SK-N-SH (cell line): ENCODE data around the gene CDH13. TPM values are rescaled to one million over a fixed set of nuclear protein-coding genes. Genes with fewer than 3 reads are reported as not detected.

ENCODE experiments used
- CTCF ChIA-PET: fragments of 300-600, 350-600 bp; formaldehyde crosslinking; extraction: SDS; loops from one replicate; lab custom pipeline; 2021; lab: Yijun Ruan, JAX
- POLR2A ChIA-PET: fragments of 350-600 bp; sonication (Branson Sonifier 250); formaldehyde crosslinking; extraction: SDS; loops from one replicate; lab custom pipeline; 2020; ENCODE audit warnings: antibody characterized with exemption, inconsistent platforms; lab: Yijun Ruan, JAX
- DNase-seq: peaks from one replicate; pipeline ENCODE4 v3.0.0; 2012
- H2AFZ ChIP-seq: fragments of 200-600 bp; sonication (generic); 2 replicates; pipeline ENCODE4 v1.8.1; 2016; ENCODE audit warnings: antibody characterized with exemption, mild to moderate bottlenecking, low read depth
- H3F3A ChIP-seq: fragments of 200-600 bp; sonication (generic); replicated peaks from 2 replicates; pipeline ENCODE3; 2016; ENCODE audit warnings: antibody characterized with exemption, mild to moderate bottlenecking; ENCODE audit not compliant: insufficient read depth
- H3K27ac ChIP-seq, 2 experiments: fragments of 200-500 bp in 1 of 2; fragments of 200-600 bp in 1 of 2; sonication (Bioruptor generic) in 1 of 2; sonication (generic), shearing (Covaris generic) in 1 of 2; 2 replicates each; pipeline versions ENCODE4 v1.5.1 to v1.6.1; 2014 to 2016; ENCODE audit warnings: low read depth in 2 of 2, inconsistent platforms in 1 of 2, low read length in 1 of 2, mild to moderate bottlenecking in 1 of 2, mixed read lengths in 1 of 2
- H3K27me3 ChIP-seq: fragments of 200-600 bp; sonication (generic), shearing (Covaris generic); 2 replicates; pipeline ENCODE4 v1.6.1; 2016; ENCODE audit warnings: mixed run types; ENCODE audit not compliant: insufficient read depth
- H3K36me3 ChIP-seq, 2 experiments: fragments of 200-500 bp in 1 of 2; fragments of 200-600 bp in 1 of 2; sonication (Bioruptor generic) in 1 of 2; sonication (generic) in 1 of 2; replicated peaks in 1 of 2; 2 replicates each; pipeline versions ENCODE3 to v1.5.1; 2014 to 2016; ENCODE audit warnings: low read length in 1 of 2, mild to moderate bottlenecking in 1 of 2; ENCODE audit not compliant: insufficient read depth in 2 of 2, control insufficient read depth in 1 of 2
- H3K4me1 ChIP-seq, 2 experiments: fragments of 200-500 bp in 1 of 2; fragments of 200-600 bp in 1 of 2; sonication (Bioruptor generic) in 1 of 2; sonication (generic), shearing (Covaris generic) in 1 of 2; 2 replicates each; pipeline versions ENCODE4 v1.5.1 to v1.6.1; 2014 to 2016; ENCODE audit warnings: low read depth in 1 of 2, low read length in 1 of 2, mixed run types in 1 of 2; ENCODE audit not compliant: insufficient read depth in 2 of 2, control insufficient read depth in 1 of 2
- H3K4me2 ChIP-seq: fragments of 200-600 bp; sonication (generic), shearing (Covaris generic); 2 replicates; pipeline ENCODE4 v1.6.1; 2017; ENCODE audit warnings: mixed run types
- H3K4me3 ChIP-seq, 2 experiments: fragments of 200-500 bp in 1 of 2; fragments of 200-600 bp in 1 of 2; sonication (Bioruptor generic) in 1 of 2; sonication (generic), shearing (Covaris generic) in 1 of 2; 2 replicates each; pipeline versions ENCODE4 v1.5.1 to v1.8.1; 2014 to 2016; ENCODE audit warnings: low read depth in 2 of 2, inconsistent platforms in 1 of 2, low read length in 1 of 2, mild to moderate bottlenecking in 1 of 2, mixed read lengths in 1 of 2, moderate library complexity in 1 of 2
- H3K79me2 ChIP-seq: fragments of 200-600 bp; sonication (generic); 2 replicates; pipeline ENCODE4 v1.8.1; 2017; ENCODE audit warnings: mild to moderate bottlenecking; ENCODE audit not compliant: insufficient read depth
- H3K9ac ChIP-seq: fragments of 200-600 bp; sonication (generic); 2 replicates; pipeline ENCODE4 v1.6.1; 2017; ENCODE audit warnings: mixed run types
- H3K9me2 ChIP-seq: fragments of 200-600 bp; sonication (generic); 2 replicates; pipeline ENCODE4 v1.6.1; 2017; ENCODE audit warnings: mixed run types
- H3K9me3 ChIP-seq: fragments of 200-600 bp; sonication (generic); 2 replicates; pipeline ENCODE4 v1.6.1; 2017; ENCODE audit warnings: mixed run types, mild to moderate bottlenecking, moderate library complexity
- H4K20me1 ChIP-seq: fragments of 200-600 bp; sonication (generic); 2 replicates; pipeline ENCODE4 v1.6.1; 2017; ENCODE audit warnings: mild to moderate bottlenecking, mixed run types; ENCODE audit not compliant: insufficient read depth
- EP300 ChIP-seq, 2 experiments: IDR thresholded peaks; 2 replicates each; pipeline versions ENCODE4 v1.4.0 to v1.6.1; 2012; ENCODE audit warnings: borderline replicate concordance in 1 of 2, low read depth in 1 of 2, low read length in 1 of 2
- EZH2phosphoT487 ChIP-seq: fragments of 200-600 bp; sonication (generic); IDR thresholded peaks from 2 replicates; pipeline ENCODE4 v1.6.1; 2017; ENCODE audit warnings: low read depth, mixed run types, mild to moderate bottlenecking, antibody characterized with exemption, moderate library complexity, borderline replicate concordance
- GABPA ChIP-seq: IDR thresholded peaks from 2 replicates; pipeline ENCODE4 v1.4.0; 2012; ENCODE audit warnings: low read depth, mild to moderate bottlenecking
- MXI1 ChIP-seq: IDR thresholded peaks from 2 replicates; pipeline ENCODE4 v1.6.1; 2012; ENCODE audit warnings: mild to moderate bottlenecking, low read depth, low read length, improper control_type of control experiment
- SMC3 ChIP-seq: IDR thresholded peaks from 2 replicates; pipeline ENCODE4 v1.6.1; 2012; ENCODE audit warnings: low read depth, low read length, improper control_type of control experiment
- TAF1 ChIP-seq: IDR thresholded peaks from 2 replicates; pipeline ENCODE4 v1.6.1; 2012; ENCODE audit warnings: low read depth, mild to moderate bottlenecking, low read length, moderate library complexity, borderline replicate concordance
- TCF12 ChIP-seq: IDR thresholded peaks from 2 replicates; pipeline ENCODE4 v1.4.0; 2012
- WGBS: methylation state at CpG from one replicate; pipeline ENCODE4 v1.1.6; 2017; ENCODE audit warnings: low lambda C conversion rate; 5-methylcytosine and 5-hydroxymethylcytosine counted together
- polyA plus RNA-seq, 3 experiments: library from polyadenylated mRNA; depleted of rRNA; stranded (reverse); fragments of >200 nt; gene quantifications; 2 replicates each; pipeline ENCODE4 v1.2.3, GENCODE V29; 2012
- TF ChIP-seq, protein P1 (sequence below): IDR thresholded peaks from 2 replicates; pipeline ENCODE4 v1.4.0; 2012; ENCODE audit warnings: low read depth, borderline replicate concordance
- TF ChIP-seq, protein P2 (sequence below): fragments of 200-600 bp; sonication (generic); IDR thresholded peaks from 2 replicates; pipeline ENCODE4 v1.6.1; 2017; ENCODE audit warnings: antibody characterized with exemption, mild to moderate bottlenecking, moderate library complexity
- TF ChIP-seq, protein P3 (sequence below): IDR thresholded peaks from 2 replicates; pipeline ENCODE4; 2012

The CDH13 gene
- polyA plus RNA-seq, 1 of the 3 experiments (the other 2 are of a cell fraction) = 93.0 TPM

DNA sequence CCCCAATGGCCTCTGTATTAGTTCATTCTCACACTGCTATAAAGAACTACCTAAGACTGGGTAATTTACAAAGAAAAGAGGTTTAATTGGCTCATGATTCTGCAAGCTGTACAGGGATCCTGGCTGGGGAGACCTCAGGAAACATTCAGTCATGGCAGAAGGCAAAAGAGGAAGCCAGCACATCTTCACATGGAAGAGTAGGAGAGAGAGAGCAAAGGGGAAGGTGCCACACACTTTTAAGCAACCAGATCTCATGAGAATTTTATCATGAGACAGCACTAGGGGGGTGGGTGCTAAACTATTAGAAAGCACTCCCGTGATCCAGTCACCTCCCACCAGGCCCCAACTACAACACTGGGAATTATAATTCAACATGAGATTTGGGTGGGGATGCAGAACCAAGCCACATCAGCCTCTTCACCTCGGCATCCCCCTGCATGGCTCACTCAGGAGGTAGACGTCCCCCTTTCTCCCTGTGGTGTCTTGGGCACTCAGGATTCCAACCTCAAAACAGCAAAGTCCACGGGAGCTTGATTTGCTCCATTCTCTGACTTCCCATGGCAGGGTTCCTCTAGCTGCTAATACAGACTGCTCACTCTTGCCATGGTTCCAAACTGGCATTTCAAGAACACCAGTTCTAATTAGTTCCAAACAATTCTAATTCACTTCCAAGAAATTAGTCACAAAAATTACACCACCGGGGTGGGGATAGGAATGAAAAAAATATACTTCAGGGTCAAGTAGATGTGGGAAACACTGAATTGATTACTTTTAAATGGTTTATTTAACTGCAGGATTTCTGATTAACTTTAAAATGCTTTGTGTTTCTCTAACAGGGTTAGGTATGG lies 977.2 kb downstream of the CDH13 start (continued):
- TF ChIP-seq, protein P1, sequence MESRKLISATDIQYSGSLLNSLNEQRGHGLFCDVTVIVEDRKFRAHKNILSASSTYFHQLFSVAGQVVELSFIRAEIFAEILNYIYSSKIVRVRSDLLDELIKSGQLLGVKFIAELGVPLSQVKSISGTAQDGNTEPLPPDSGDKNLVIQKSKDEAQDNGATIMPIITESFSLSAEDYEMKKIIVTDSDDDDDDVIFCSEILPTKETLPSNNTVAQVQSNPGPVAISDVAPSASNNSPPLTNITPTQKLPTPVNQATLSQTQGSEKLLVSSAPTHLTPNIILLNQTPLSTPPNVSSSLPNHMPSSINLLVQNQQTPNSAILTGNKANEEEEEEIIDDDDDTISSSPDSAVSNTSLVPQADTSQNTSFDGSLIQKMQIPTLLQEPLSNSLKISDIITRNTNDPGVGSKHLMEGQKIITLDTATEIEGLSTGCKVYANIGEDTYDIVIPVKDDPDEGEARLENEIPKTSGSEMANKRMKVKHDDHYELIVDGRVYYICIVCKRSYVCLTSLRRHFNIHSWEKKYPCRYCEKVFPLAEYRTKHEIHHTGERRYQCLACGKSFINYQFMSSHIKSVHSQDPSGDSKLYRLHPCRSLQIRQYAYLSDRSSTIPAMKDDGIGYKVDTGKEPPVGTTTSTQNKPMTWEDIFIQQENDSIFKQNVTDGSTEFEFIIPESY = no peak
- TF ChIP-seq, protein P2, sequence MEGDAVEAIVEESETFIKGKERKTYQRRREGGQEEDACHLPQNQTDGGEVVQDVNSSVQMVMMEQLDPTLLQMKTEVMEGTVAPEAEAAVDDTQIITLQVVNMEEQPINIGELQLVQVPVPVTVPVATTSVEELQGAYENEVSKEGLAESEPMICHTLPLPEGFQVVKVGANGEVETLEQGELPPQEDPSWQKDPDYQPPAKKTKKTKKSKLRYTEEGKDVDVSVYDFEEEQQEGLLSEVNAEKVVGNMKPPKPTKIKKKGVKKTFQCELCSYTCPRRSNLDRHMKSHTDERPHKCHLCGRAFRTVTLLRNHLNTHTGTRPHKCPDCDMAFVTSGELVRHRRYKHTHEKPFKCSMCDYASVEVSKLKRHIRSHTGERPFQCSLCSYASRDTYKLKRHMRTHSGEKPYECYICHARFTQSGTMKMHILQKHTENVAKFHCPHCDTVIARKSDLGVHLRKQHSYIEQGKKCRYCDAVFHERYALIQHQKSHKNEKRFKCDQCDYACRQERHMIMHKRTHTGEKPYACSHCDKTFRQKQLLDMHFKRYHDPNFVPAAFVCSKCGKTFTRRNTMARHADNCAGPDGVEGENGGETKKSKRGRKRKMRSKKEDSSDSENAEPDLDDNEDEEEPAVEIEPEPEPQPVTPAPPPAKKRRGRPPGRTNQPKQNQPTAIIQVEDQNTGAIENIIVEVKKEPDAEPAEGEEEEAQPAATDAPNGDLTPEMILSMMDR = no peak
- no peak for TF ChIP-seq TCF12
- TF ChIP-seq, protein P3, sequence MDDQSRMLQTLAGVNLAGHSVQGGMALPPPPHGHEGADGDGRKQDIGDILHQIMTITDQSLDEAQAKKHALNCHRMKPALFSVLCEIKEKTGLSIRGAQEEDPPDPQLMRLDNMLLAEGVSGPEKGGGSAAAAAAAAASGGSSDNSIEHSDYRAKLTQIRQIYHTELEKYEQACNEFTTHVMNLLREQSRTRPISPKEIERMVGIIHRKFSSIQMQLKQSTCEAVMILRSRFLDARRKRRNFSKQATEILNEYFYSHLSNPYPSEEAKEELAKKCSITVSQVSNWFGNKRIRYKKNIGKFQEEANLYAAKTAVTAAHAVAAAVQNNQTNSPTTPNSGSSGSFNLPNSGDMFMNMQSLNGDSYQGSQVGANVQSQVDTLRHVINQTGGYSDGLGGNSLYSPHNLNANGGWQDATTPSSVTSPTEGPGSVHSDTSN = no peak

DNA sequence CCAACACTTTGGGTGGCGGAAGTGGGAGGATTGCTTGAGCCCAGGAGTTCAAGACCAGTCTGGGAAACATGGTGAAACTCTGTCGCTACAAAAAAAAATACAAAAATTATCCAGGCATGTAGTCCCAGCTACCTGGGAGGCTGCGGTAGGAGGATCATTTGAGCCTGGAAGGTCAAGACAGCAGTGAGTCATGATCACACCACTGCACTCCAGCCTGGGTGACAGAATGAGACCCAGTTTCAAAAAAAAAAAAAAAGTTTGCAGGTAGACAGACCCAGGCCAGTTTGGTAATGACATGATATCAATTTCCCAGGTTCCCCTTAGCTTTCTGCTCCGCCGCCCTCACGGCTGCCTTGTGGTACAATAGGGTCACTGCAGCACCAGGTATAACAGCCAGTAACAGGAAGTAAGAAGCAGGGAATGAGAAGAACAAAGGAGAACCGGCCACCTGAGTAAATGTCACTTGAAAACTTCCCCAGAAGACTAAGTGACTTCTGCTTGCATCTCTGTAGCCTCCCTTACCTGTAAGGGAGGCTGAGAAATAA lies 979.8 kb downstream of the CDH13 start:
- Histone ChIP-seq H3K9me3 (no peaks in the 10 kb centered on the region), H3K9me2 (no peaks in the 10 kb centered on the region), H3K9ac (no peak overlapping the region), H3F3A (no peaks in the 10 kb centered on the region), H3K4me1 (no peaks in the 10 kb centered on the region), H3K79me2 (no peaks in the 10 kb centered on the region), H2AFZ (no peak overlapping the region), H3K27ac (no peak overlapping the region), H3K36me3 (peaks cover 0 to 5% of the 10 kb centered on the region in 2 experiments), H4K20me1 (no peaks in the 10 kb centered on the region), H3K4me3 (no peak overlapping the region), H3K4me2 (no peak overlapping the region), H3K27me3 (no peaks in the 10 kb centered on the region)
- 31% methylated on average over 7 of the region's 7 CpGs for WGBS
- TF ChIP-seq TAF1 (no peak), SMC3 (no peak), GABPA (no peak), EP300 (IDR thresholded peaks at IDR 0.05; ENCODE audit: borderline replicate concordance in 1 of 2, low read depth in 1 of 2, low read length in 1 of 2) (no peak), MXI1 (no peak), EZH2phosphoT487 (no peak)
- TF ChIP-seq, protein P2 = peak; percentile 17; the same call in 1 of the 2 replicates
- POLR2A ChIA-PET = no interaction called here
- CTCF ChIA-PET = no interaction called here
- DNase-seq = no peak
